Natural killer cell (primary cell): ENCODE results near the gene EPHB2. TPM values are rescaled to one million over a fixed set of nuclear protein-coding genes. Genes with fewer than 3 reads are reported as not detected.

Source experiments
- ATAC-seq, 3 donors: fragments of 150-1000 bp in 2 of 3; fragments of 200-7000 bp in 1 of 3; cut with Tn5 transposase; 1 replicate in 1 of 3; 2 replicates in 2 of 3; pipeline ENCODE4 v1.10.0; 2021; ENCODE audit warnings: mild to moderate bottlenecking in 2 of 3, moderate library complexity in 2 of 3
- DNase-seq, 2 donors: peaks; one replicate each; pipeline versions ENCODE4 v3.0.0 to v3.0.0-alpha.2; 2013 to 2021; ENCODE audit warnings: mixed read lengths in 1 of 2
- H3K27ac ChIP-seq: one replicate; pipeline ENCODE4 v1.5.1; 2013; ENCODE audit warnings: mild to moderate bottlenecking, low read length
- H3K27me3 ChIP-seq: one replicate; pipeline ENCODE4 v1.6.1; 2013; ENCODE audit warnings: low read length; ENCODE audit not compliant: control insufficient read depth, insufficient read depth
- H3K36me3 ChIP-seq: one replicate; pipeline ENCODE4 v1.6.1; 2013; ENCODE audit warnings: low read length; ENCODE audit not compliant: control insufficient read depth, insufficient read depth
- H3K4me1 ChIP-seq: one replicate; pipeline ENCODE4 v1.6.1; 2013; ENCODE audit warnings: low read length; ENCODE audit not compliant: control insufficient read depth, insufficient read depth
- H3K4me3 ChIP-seq: one replicate; pipeline ENCODE4 v1.5.1; 2013; ENCODE audit warnings: low read length
- H3K9me3 ChIP-seq: one replicate; pipeline ENCODE4 v1.6.1; 2013; ENCODE audit warnings: low read length; ENCODE audit not compliant: control insufficient read depth, insufficient read depth
- H3K27ac Mint-ChIP-seq, 2 donors: one replicate each; pipeline ENCODE4 v1.8.0; 2022; ENCODE audit warnings: mild to moderate bottlenecking in 2 of 2, mixed read lengths in 2 of 2, moderate library complexity in 1 of 2
- H3K27me3 Mint-ChIP-seq, 2 donors: one replicate each; pipeline ENCODE4 v1.8.0; 2022; ENCODE audit warnings: low read depth in 2 of 2, mixed read lengths in 2 of 2
- H3K36me3 Mint-ChIP-seq: one replicate; pipeline ENCODE4 v1.8.0; 2022; ENCODE audit warnings: mixed read lengths
- H3K4me1 Mint-ChIP-seq, 2 donors: one replicate each; pipeline ENCODE4 v1.8.0; 2022; ENCODE audit warnings: mixed read lengths in 2 of 2
- H3K4me3 Mint-ChIP-seq: one replicate; pipeline ENCODE4 v1.8.0; 2022; ENCODE audit warnings: mild to moderate bottlenecking, moderate library complexity, mixed read lengths
- H3K9me3 Mint-ChIP-seq, 2 donors: one replicate each; pipeline ENCODE4 v1.8.0; 2022; ENCODE audit warnings: mixed read lengths in 2 of 2
- CTCF ChIP-seq: fragments of 200-600 bp; IDR thresholded peaks from one replicate; pipeline ENCODE4 v1.8.0; 2022; ENCODE audit warnings: antibody characterized with exemption
- WGBS: methylation state at CpG from one replicate; pipeline ENCODE4 v1.1.7; 2013; ENCODE audit warnings: missing lambda C conversion rate; ENCODE audit not compliant: insufficient coverage; 5-methylcytosine and 5-hydroxymethylcytosine counted together
- intact Hi-C: fragments of 100-400 bp; cut with micrococcal nuclease; formaldehyde crosslinking; loops from one replicate; pipeline ENCODE4 v1.14.2; 2022
- total RNA-seq, 4 donors: library from RNA; stranded (reverse); fragments of 120-200 nt in 1 of 4; gene quantifications; one replicate each; pipeline versions ENCODE4 v1.2.3 to v1.2.4, GENCODE V29; 2013 to 2022

EPHB2 gene
- total RNA-seq, 3 donors from 2014 or later (not counting 1 experiment from before 2014, with no cell fraction given) = 0.14 to 0.23 TPM; not detected in 1

DNA sequence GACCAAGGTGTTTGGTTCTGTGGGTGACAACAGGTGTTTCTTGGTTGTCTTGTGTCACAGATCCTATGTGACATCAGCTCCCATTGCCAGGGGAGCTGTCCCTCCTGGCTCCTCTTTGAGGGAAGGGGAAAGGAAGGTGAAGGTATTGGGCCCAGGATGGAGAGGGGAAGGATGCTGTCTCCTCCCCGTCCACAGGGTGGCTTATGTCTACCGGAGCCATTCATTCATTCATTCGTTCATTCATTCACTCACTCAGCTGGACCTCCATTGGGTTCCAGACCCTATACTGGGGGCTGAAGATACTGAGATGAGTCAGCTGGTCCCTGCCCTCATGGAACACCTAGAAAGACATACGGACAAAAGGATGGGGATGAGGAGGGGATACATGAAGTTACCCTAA is 38.9 kb downstream of the EPHB2 start:
- no peaks in the 10 kb centered on the region for H3K9me3 Mint-ChIP-seq

DNA sequence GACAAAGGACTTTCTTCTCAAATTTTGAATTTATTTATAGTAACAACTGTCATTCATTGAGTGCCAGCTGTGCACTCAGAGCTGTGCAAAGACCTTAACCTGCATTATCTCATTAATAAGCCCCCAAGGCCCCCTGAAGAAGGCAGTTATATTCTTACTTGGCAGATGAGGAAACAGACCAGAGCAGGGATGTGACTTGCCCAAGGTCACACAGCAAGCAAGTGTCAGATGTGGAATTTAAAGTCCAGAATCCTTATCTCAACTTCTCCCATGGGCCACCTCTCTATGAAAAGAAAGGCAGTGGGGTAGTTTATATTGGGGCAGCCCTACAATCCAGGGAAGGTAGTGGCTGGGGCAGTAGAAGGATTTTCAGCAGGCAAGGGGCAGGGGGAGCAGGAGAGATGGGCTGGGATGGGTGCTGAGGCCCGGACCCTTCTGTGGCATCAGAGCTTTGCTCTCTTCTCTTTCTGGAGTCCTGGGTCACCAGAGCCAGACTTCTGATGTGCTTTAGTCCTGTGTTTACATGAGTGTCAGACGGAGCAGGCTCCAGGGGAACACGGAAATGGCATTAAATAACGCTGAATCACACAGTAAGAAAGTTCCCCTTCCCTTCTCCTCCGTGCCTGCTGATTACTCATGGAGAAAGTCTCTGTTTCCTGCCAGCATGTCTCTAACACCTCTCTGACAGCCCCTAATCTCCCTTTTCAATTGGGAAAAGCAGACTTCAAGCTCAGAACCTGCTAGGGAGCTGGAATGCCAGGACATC is 39.5 kb downstream of the EPHB2 start:
- ATAC-seq = no peak
- Histone ChIP-seq H3K27me3 (no peaks in the 10 kb centered on the region), H3K4me3 (no peak overlapping the region), H3K4me1 (no peaks in the 10 kb centered on the region), H3K36me3 (no peaks in the 10 kb centered on the region), H3K9me3 (no peaks in the 10 kb centered on the region), H3K27ac (no peak overlapping the region)
- Mint-ChIP-seq H3K9me3 (no peaks in the 10 kb centered on the region), H3K4me1 (peaks cover 7 to 8% of the 10 kb centered on the region in 2 donors), H3K27ac (no peak overlapping the region), H3K36me3 (no peaks in the 10 kb centered on the region), H3K27me3 (no peaks in the 10 kb centered on the region), H3K4me3 (no peak overlapping the region)
- TF ChIP-seq CTCF = no peak
- 6% methylated on average over 5 of the region's 5 CpGs for WGBS
- DNase-seq = no peak
- intact Hi-C loops = no loop called here

More for the DNA sequence above, 38.9 kb downstream of the EPHB2 start:
- Mint-ChIP-seq H3K36me3 (no peaks in the 10 kb centered on the region), H3K27ac (no peak overlapping the region), H3K27me3 (no peaks in the 10 kb centered on the region), H3K4me3 (no peak overlapping the region), H3K4me1 (peaks cover 7 to 8% of the 10 kb centered on the region in 2 donors)
- no peak for TF ChIP-seq CTCF
- no peak for ATAC-seq
- no peaks in the 10 kb centered on the region for H3K27me3 ChIP-seq
- no peaks in the 10 kb centered on the region for H3K4me1 ChIP-seq
- intact Hi-C loops = no loop called here
- no peak overlapping the region for H3K27ac ChIP-seq
- H3K9me3 ChIP-seq = no peaks in the 10 kb centered on the region
- WGBS = 94% methylated on average over 3 of the region's 4 CpGs
- DNase-seq = no peak
- no peaks in the 10 kb centered on the region for H3K36me3 ChIP-seq
- H3K4me3 ChIP-seq = no peak overlapping the region

DNA sequence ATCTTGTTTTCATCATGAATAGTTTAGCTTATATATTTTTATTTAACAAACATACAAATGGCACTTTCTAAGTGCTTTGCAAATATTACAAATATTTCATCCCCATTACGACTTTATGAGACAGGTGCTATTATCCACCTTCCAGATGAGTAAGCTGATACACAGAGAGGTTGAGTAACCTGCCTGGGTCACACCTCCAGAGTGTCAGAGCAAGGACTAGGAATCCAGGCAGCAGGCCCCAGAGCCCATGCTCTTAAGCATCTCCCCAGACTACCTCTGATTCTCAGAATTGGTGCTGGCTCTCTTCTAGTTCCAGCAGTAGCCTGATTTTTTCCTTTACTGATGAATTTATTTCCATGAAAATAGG is 40.0 kb downstream of the EPHB2 start:
- no peaks in the 10 kb centered on the region for H3K4me1 ChIP-seq
- H3K36me3 Mint-ChIP-seq = no peaks in the 10 kb centered on the region
- WGBS = 21% methylated on average over 1 of the region's 1 CpG
- DNase-seq (no peak), ATAC-seq (no peak)
- no peak overlapping the region for H3K4me3 Mint-ChIP-seq
- intact Hi-C loops = no loop called here
- no peak for TF ChIP-seq CTCF
- H3K4me3 ChIP-seq = no peak overlapping the region
- no peaks in the 10 kb centered on the region for H3K27me3 ChIP-seq
- H3K36me3 ChIP-seq = no peaks in the 10 kb centered on the region
- H3K9me3 ChIP-seq = no peaks in the 10 kb centered on the region
- no peak overlapping the region for H3K27ac Mint-ChIP-seq
- no peaks in the 10 kb centered on the region for H3K27me3 Mint-ChIP-seq
- H3K9me3 Mint-ChIP-seq = no peaks in the 10 kb centered on the region
- H3K4me1 Mint-ChIP-seq = peaks cover 7 to 8% of the 10 kb centered on the region in 2 donors
- H3K27ac ChIP-seq = no peak overlapping the region

GRCh38 chr1:22751124-22751531 is 40.5 kb downstream of the EPHB2 start:
- Histone ChIP-seq H3K27me3 (no peaks in the 10 kb centered on the region), H3K4me1 (no peaks in the 10 kb centered on the region), H3K9me3 (no peaks in the 10 kb centered on the region), H3K27ac (no peak overlapping the region), H3K4me3 (no peak overlapping the region), H3K36me3 (no peaks in the 10 kb centered on the region)
- no peak overlapping the region for H3K4me3 Mint-ChIP-seq
- DNase-seq = no peak
- H3K27ac Mint-ChIP-seq = no peak overlapping the region
- no peaks in the 10 kb centered on the region for H3K36me3 Mint-ChIP-seq
- H3K4me1 Mint-ChIP-seq = peaks cover 3 to 4% of the 10 kb centered on the region in 2 donors
- no peaks in the 10 kb centered on the region for H3K9me3 Mint-ChIP-seq
- intact Hi-C loops = no loop called here
- H3K27me3 Mint-ChIP-seq = no peaks in the 10 kb centered on the region
- no peak for ATAC-seq
- TF ChIP-seq CTCF = no peak
- WGBS = 92% methylated on average over 6 of the region's 6 CpGs
